HG03571 (cell line): ENCODE measurements around the gene PHYHIPL.

Experiments used
- ATAC-seq: cut with Tn5 transposase; IDR thresholded peaks from one replicate; pipeline ENCODE4 v1.9.1; 2021; ENCODE audit not compliant: unreplicated experiment

PHYHIPL gene

GRCh38 chr10:59289853-59290252 is 113.4 kb downstream of the PHYHIPL start:
- ATAC-seq: no peak

GRCh38 chr10:59290448-59290847 is 114.0 kb downstream of the PHYHIPL start:
- no peak for ATAC-seq
